IMR-90 (cell line): ENCODE measurements around the gene CAAP1.

Experiments
- ELK1 ChIP-seq: fragments of 150-350 bp; IDR thresholded peaks from 2 replicates; pipeline ENCODE4 v1.6.1; 2016; ENCODE audit warnings: low read depth, mild to moderate bottlenecking, low read length, moderate library complexity, borderline replicate concordance
- FOS ChIP-seq: fragments of 150-350 bp; IDR thresholded peaks from 2 replicates; pipeline ENCODE4 v1.6.1; 2016; ENCODE audit warnings: low read depth, low read length
- POLR2A ChIP-seq: IDR thresholded peaks from 2 replicates; pipeline ENCODE4 v1.6.1; 2012; ENCODE audit warnings: mild to moderate bottlenecking, low read depth, low read length
- RAD21 ChIP-seq: IDR thresholded peaks from 2 replicates; pipeline ENCODE4 v1.6.1; 2012; ENCODE audit warnings: low read length, improper control_type of control experiment
- TF ChIP-seq, protein P1 (sequence below): conservative IDR thresholded peaks from 2 replicates; pipeline ENCODE4 v1.5.1; 2012; ENCODE audit warnings: mild to moderate bottlenecking, low read depth, low read length, improper control_type of control experiment

DNA sequence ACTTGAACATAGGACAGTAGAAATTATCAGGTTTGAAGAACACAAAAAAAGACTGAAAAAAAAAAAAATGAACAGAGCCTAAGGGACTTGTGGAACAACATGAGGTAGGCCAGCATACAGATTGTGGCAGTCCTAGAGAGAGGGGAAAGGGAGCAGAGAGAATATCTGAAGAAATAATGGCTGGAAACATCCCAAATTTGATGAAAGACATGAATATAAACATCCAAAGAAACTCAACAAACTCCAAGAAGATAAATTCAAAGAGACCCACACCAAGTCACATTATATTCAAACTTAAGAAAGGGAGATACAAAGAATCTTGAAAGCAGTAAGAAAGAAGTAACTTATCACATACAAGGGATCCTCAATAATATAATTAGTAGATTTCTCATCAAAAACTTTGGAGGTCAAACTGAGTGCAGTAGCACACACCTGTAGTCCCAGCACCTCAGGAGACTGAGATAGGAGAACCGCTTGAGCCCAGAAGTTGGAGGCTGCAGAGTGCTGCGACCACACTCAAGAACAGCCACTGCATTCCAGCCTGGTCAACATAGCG, 45.3 kb upstream of the CAAP1 start:
- TF ChIP-seq FOS = no peak
- no peak for TF ChIP-seq POLR2A
- no peak for TF ChIP-seq ELK1
- TF ChIP-seq, protein P1, sequence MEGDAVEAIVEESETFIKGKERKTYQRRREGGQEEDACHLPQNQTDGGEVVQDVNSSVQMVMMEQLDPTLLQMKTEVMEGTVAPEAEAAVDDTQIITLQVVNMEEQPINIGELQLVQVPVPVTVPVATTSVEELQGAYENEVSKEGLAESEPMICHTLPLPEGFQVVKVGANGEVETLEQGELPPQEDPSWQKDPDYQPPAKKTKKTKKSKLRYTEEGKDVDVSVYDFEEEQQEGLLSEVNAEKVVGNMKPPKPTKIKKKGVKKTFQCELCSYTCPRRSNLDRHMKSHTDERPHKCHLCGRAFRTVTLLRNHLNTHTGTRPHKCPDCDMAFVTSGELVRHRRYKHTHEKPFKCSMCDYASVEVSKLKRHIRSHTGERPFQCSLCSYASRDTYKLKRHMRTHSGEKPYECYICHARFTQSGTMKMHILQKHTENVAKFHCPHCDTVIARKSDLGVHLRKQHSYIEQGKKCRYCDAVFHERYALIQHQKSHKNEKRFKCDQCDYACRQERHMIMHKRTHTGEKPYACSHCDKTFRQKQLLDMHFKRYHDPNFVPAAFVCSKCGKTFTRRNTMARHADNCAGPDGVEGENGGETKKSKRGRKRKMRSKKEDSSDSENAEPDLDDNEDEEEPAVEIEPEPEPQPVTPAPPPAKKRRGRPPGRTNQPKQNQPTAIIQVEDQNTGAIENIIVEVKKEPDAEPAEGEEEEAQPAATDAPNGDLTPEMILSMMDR = no peak
- no peak for TF ChIP-seq RAD21
